HUES48 (cell line): ENCODE data around the gene LITAFD.
"Not testable (repeated sequence)": the region's sequence is repeated elsewhere in the genome, so short reads cannot be mapped to it uniquely, and the experiment has no call there.

ENCODE experiments used
- H3K27ac ChIP-seq: one replicate; pipeline ENCODE4 v1.7.0; 2013; ENCODE audit warnings: low read depth, low read length, inconsistent platforms
- H3K27me3 ChIP-seq: 2 replicates; pipeline ENCODE4 v1.6.1; 2013; ENCODE audit warnings: mild to moderate bottlenecking, low read length; ENCODE audit not compliant: control insufficient read depth, insufficient read depth
- H3K36me3 ChIP-seq: 2 replicates; pipeline ENCODE4 v1.6.1; 2013; ENCODE audit warnings: low read length; ENCODE audit not compliant: control insufficient read depth, insufficient read depth
- H3K4me1 ChIP-seq: 2 replicates; pipeline ENCODE4 v1.6.1; 2013; ENCODE audit warnings: mild to moderate bottlenecking, low read length; ENCODE audit not compliant: control insufficient read depth, insufficient read depth
- H3K4me3 ChIP-seq: 2 replicates; pipeline ENCODE4 v1.5.1; 2013; ENCODE audit warnings: mild to moderate bottlenecking, low read depth, low read length
- H3K9ac ChIP-seq: 2 replicates; pipeline ENCODE4 v1.6.1; 2013; ENCODE audit warnings: mild to moderate bottlenecking, low read depth, low read length, moderate library complexity
- H3K9me3 ChIP-seq: 2 replicates; pipeline ENCODE4 v1.6.1; 2013; ENCODE audit warnings: low read length; ENCODE audit not compliant: control insufficient read depth, insufficient read depth

LITAFD gene

GRCh38 chr16:8915722-8916301 is 33.7 kb downstream of the LITAFD start:
- H3K4me3 ChIP-seq: no peak overlapping the region
- H3K4me1 ChIP-seq: peaks cover 9% of the 10 kb centered on the region
- no peak overlapping the region for H3K9ac ChIP-seq
- no peaks in the 10 kb centered on the region for H3K9me3 ChIP-seq
- H3K27ac ChIP-seq: no peak overlapping the region
- H3K27me3 ChIP-seq: no peaks in the 10 kb centered on the region
- H3K36me3 ChIP-seq: peaks cover 98% of the 10 kb centered on the region

GRCh38 chr16:8916541-8917225 is 34.5 kb downstream of the LITAFD start:
- no peaks in the 10 kb centered on the region for H3K9me3 ChIP-seq
- no peak overlapping the region for H3K9ac ChIP-seq
- no peak overlapping the region for H3K27ac ChIP-seq
- H3K4me3 ChIP-seq: no peak overlapping the region
- H3K27me3 ChIP-seq: no peaks in the 10 kb centered on the region
- H3K4me1 ChIP-seq: 0 out of 2 replicates have a peak, but pooled peaks cover 3% of the 10 kb centered on the region
- peaks cover 98% of the 10 kb centered on the region for H3K36me3 ChIP-seq

- H3K4me1 ChIP-seq, H3K27ac ChIP-seq, H3K9me3 ChIP-seq, H3K27me3 ChIP-seq, H3K9ac ChIP-seq, H3K4me3 ChIP-seq: not testable (repeated sequence)
- peaks cover 98% of the 10 kb centered on the region for H3K36me3 ChIP-seq
These were observed 35.2 kb downstream of the LITAFD start for GRCh38 chr16:8917336-8917735.

- H3K4me3 ChIP-seq: no peak overlapping the region
- H3K36me3 ChIP-seq: peaks cover 94% of the 10 kb centered on the region
- H3K9me3 ChIP-seq: no peaks in the 10 kb centered on the region
- H3K4me1 ChIP-seq: no peaks in the 10 kb centered on the region
- H3K9ac ChIP-seq: no peak overlapping the region
- no peak overlapping the region for H3K27ac ChIP-seq
- H3K27me3 ChIP-seq: no peaks in the 10 kb centered on the region
These were observed 37.2 kb downstream of the LITAFD start for GRCh38 chr16:8919089-8919933.

GRCh38 chr16:8919934-8920462 is 37.8 kb downstream of the LITAFD start:
- Histone ChIP-seq H3K9ac (no peak overlapping the region), H3K9me3 (no peaks in the 10 kb centered on the region), H3K4me1 (no peaks in the 10 kb centered on the region), H3K27ac (no peak overlapping the region), H3K27me3 (no peaks in the 10 kb centered on the region), H3K4me3 (no peak overlapping the region), H3K36me3 (peaks cover 93% of the 10 kb centered on the region)

GRCh38 chr16:8920645-8921346 is 38.6 kb downstream of the LITAFD start:
- no peaks in the 10 kb centered on the region for H3K27me3 ChIP-seq
- H3K9ac ChIP-seq: no peak overlapping the region
- no peak overlapping the region for H3K4me3 ChIP-seq
- peaks cover 91% of the 10 kb centered on the region for H3K36me3 ChIP-seq
- H3K27ac ChIP-seq: no peak overlapping the region
- H3K4me1 ChIP-seq: no peaks in the 10 kb centered on the region
- H3K9me3 ChIP-seq: no peaks in the 10 kb centered on the region

- H3K4me3 ChIP-seq: no peak overlapping the region
- H3K9me3 ChIP-seq: no peaks in the 10 kb centered on the region
- H3K9ac ChIP-seq: no peak overlapping the region
- no peaks in the 10 kb centered on the region for H3K27me3 ChIP-seq
- H3K27ac ChIP-seq: no peak overlapping the region
- H3K36me3 ChIP-seq: peaks cover 86% of the 10 kb centered on the region
- no peaks in the 10 kb centered on the region for H3K4me1 ChIP-seq
These were observed 39.3 kb downstream of the LITAFD start for GRCh38 chr16:8921347-8921984.

GRCh38 chr16:8923199-8923598 is 41.0 kb downstream of the LITAFD start:
- Histone ChIP-seq H3K27ac (no peak overlapping the region), H3K9ac (no peak overlapping the region), H3K9me3 (no peaks in the 10 kb centered on the region), H3K27me3 (no peaks in the 10 kb centered on the region), H3K4me3 (no peak overlapping the region), H3K36me3 (peaks cover 76% of the 10 kb centered on the region), H3K4me1 (no peaks in the 10 kb centered on the region)

GRCh38 chr16:8924214-8924613 is 42.1 kb downstream of the LITAFD start:
- Histone ChIP-seq H3K27me3 (no peaks in the 10 kb centered on the region), H3K27ac (no peak overlapping the region), H3K9ac (no peak overlapping the region), H3K4me3 (no peak overlapping the region), H3K9me3 (no peaks in the 10 kb centered on the region), H3K36me3 (peaks cover 76% of the 10 kb centered on the region), H3K4me1 (no peaks in the 10 kb centered on the region)

GRCh38 chr16:8925455-8925854 is 43.3 kb downstream of the LITAFD start:
- no peak overlapping the region for H3K27ac ChIP-seq

More at GRCh38 chr16:8925455-8925854, 43.3 kb downstream of the LITAFD start:
- Histone ChIP-seq H3K36me3 (peaks cover 76% of the 10 kb centered on the region), H3K27me3 (no peaks in the 10 kb centered on the region), H3K4me1 (no peaks in the 10 kb centered on the region), H3K4me3 (no peak overlapping the region), H3K9me3 (no peaks in the 10 kb centered on the region), H3K9ac (no peak overlapping the region)
